ENCODE results near the gene FANCB.

The FANCB gene

DNA sequence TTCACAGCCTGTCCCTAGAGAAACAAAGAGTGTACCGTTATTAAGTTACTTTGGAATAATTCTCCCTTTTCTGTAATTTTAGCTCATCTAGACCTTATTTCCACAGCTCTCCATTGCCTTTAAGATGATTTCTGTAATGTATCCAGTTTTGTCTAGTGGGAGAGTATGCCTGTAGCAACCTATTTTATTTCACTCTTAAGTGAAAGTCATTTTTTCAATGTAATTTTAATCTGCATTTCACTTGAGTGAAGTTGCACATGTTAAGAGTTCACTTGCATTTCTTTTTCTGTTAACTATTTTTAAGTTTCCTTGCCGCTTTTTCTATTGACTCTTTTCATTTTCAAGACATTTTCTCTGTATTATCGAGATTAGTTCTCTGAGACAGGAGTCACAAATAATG is 46.5 kb downstream of the FANCB start:
- TF ChIP-seq, protein P1, sequence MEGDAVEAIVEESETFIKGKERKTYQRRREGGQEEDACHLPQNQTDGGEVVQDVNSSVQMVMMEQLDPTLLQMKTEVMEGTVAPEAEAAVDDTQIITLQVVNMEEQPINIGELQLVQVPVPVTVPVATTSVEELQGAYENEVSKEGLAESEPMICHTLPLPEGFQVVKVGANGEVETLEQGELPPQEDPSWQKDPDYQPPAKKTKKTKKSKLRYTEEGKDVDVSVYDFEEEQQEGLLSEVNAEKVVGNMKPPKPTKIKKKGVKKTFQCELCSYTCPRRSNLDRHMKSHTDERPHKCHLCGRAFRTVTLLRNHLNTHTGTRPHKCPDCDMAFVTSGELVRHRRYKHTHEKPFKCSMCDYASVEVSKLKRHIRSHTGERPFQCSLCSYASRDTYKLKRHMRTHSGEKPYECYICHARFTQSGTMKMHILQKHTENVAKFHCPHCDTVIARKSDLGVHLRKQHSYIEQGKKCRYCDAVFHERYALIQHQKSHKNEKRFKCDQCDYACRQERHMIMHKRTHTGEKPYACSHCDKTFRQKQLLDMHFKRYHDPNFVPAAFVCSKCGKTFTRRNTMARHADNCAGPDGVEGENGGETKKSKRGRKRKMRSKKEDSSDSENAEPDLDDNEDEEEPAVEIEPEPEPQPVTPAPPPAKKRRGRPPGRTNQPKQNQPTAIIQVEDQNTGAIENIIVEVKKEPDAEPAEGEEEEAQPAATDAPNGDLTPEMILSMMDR (IDR thresholded peaks at IDR 0.05; ENCODE audit: low read depth, low read length, missing control alignments) = no peak
- no peak for DNase-seq (ENCODE audit: low read depth)

GRCh38 chrX:14825851-14826250 is 47.0 kb downstream of the FANCB start:
- no peak for DNase-seq (ENCODE audit: low read depth)
- no peak overlapping the region for H3K4me3 ChIP-seq (ENCODE audit: low read depth, low read length)
- TF ChIP-seq, protein P1 (IDR thresholded peaks at IDR 0.05; ENCODE audit: low read depth, low read length, missing control alignments) = no peak

More for the DNA sequence above, 46.5 kb downstream of the FANCB start:
- H3K4me3 ChIP-seq (ENCODE audit: low read depth, low read length) = no peak overlapping the region

DNA sequence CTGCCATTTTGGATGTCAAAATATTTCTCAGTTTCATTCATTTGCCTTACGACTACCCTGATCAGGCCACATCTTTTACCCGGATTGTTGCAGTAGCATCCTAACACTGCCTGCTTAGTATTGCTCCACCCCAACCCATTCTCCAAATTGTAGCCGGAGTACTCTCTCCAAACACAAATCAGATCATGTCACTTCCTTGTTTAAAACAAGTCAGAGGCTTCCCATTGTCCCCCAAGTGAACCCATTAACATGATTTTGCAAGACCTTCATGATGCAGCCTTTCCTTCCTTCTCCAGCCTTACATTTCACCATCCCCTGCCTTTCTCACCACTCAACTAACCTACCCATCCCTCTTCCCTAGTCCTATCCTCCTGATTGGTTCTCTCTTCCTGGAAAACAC is 53.1 kb downstream of the FANCB start:
- TF ChIP-seq, protein P1 (IDR thresholded peaks at IDR 0.05; ENCODE audit: low read depth, low read length, missing control alignments) = no peak
- DNase-seq (ENCODE audit: low read depth) = no peak
- no peak overlapping the region for H3K4me3 ChIP-seq (ENCODE audit: low read depth, low read length)

DNA sequence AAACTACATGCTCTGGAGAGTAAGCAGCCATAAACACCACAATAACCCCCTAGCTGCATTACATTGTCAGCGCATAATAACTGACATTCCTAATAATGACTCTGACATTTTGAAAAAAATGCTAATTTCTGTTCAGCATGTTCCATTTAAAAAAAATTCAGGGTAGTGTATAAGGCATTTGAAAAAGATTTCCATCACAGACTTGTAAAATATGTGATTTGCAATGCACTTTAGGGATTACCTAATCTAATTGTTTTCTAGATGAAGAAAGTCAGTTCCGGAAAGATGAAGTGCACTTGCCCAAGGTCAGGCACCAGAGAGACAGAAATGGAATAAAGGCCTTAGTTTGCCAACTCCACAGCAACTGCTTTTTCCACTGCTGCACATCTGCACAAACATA is 55.3 kb downstream of the FANCB start:
- no peak for DNase-seq (ENCODE audit: low read depth)
- TF ChIP-seq, protein P1 (IDR thresholded peaks at IDR 0.05; ENCODE audit: low read depth, low read length, missing control alignments) = no peak

GRCh38 chrX:14802943-14803710 is 69.7 kb downstream of the FANCB start:
- TF ChIP-seq, protein P1 (IDR thresholded peaks at IDR 0.05; ENCODE audit: low read depth, low read length, missing control alignments) = no peak
- no peak overlapping the region for H3K4me3 ChIP-seq (ENCODE audit: low read depth, low read length)
- DNase-seq (ENCODE audit: low read depth) = no peak

More for the DNA sequence above, 55.3 kb downstream of the FANCB start:
- no peak overlapping the region for H3K4me3 ChIP-seq (ENCODE audit: low read depth, low read length)

DNA sequence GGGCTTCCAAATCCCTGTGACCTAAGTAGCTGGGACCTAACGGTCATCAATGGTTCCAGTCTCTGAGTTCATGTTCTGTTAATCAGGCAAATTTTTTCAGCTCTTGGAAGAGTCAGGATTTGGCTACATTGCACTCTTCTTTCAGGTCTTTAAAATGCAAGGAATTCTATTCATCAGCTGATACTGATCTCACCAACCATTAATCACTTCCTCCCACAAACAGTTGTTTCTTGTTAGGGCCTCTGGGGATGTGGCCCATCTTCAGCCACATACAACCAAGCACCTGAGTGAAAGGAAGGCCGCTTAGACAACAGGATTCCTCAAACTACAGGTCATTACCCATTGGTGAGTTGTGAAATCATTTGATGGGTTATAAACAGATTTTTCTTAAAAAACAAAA is 71.7 kb downstream of the FANCB start:
- H3K4me3 ChIP-seq (ENCODE audit: low read depth, low read length) = no peak overlapping the region
- no peak for DNase-seq (ENCODE audit: low read depth)
- TF ChIP-seq, protein P1 (IDR thresholded peaks at IDR 0.05; ENCODE audit: low read depth, low read length, missing control alignments) = no peak

Data from GM12864 (cell line).